Measurements from ENCODE around the gene KIFAP3. TPM values are rescaled to one million over a fixed set of nuclear protein-coding genes. Genes with fewer than 3 reads are reported as not detected.
"Not testable (repeated sequence)": the region's sequence is repeated elsewhere in the genome, so short reads cannot be mapped to it uniquely, and the experiment has no call there.

The KIFAP3 gene
- 10 to 100 TPM; 20.2 to 21.6 TPM for total RNA-seq

GRCh38 chr1:170074250-170075157 is at the start of gene KIFAP3:
TSS of gene KIFAP3 (minus strand) at chr1:170074695. CDS start at chr1:170074467, 228 bp downstream.
- CTCF ChIA-PET: no interaction called here

GRCh38 chr1:170122366-170122765 is 47.9 kb upstream of the KIFAP3 start:
- CTCF ChIA-PET: interaction anchor here (0.6 kb wide), 1 partner anchor 278 kb away, joined by 3 read pairs; no protein-coding TSS in a partner anchor
- POLR2A ChIA-PET: no interaction called here

More at GRCh38 chr1:170074250-170075157, at the start of gene KIFAP3:
- POLR2A ChIA-PET: no interaction called here

GRCh38 chr1:170114906-170115305 is 40.4 kb upstream of the KIFAP3 start:
- ChIA-PET CTCF (no interaction called here), POLR2A (no interaction called here)

- CTCF ChIA-PET, POLR2A ChIA-PET: not testable (repeated sequence)
Observed at GRCh38 chr1:170113140-170113539, 38.6 kb upstream of the KIFAP3 start.

GRCh38 chr1:170097449-170097948 is 23.0 kb upstream of the KIFAP3 start:
- ChIA-PET CTCF (no interaction called here), POLR2A (no interaction called here)

- CTCF ChIA-PET: no interaction called here
- POLR2A ChIA-PET: no interaction called here
Observed at GRCh38 chr1:170096806-170097340, 22.4 kb upstream of the KIFAP3 start.

GRCh38 chr1:170095976-170096748 is 21.7 kb upstream of the KIFAP3 start:
- POLR2A ChIA-PET: no interaction called here
- CTCF ChIA-PET: no interaction called here

- CTCF ChIA-PET, POLR2A ChIA-PET: not testable (repeated sequence)
Observed at GRCh38 chr1:170094697-170095616, 20.5 kb upstream of the KIFAP3 start.

- ChIA-PET CTCF (no interaction called here), POLR2A (no interaction called here)
Observed at GRCh38 chr1:170086399-170087032, 12.0 kb upstream of the KIFAP3 start.

GRCh38 chr1:170085091-170085490 is 10.6 kb upstream of the KIFAP3 start:
- POLR2A ChIA-PET: no interaction called here
- CTCF ChIA-PET: no interaction called here

GRCh38 chr1:170078610-170079189 is 4.2 kb upstream of the KIFAP3 start:
- ChIA-PET POLR2A (no interaction called here), CTCF (no interaction called here)

- ChIA-PET POLR2A (no interaction called here), CTCF (no interaction called here)
Observed at GRCh38 chr1:170077926-170078325, 3.4 kb upstream of the KIFAP3 start.

GRCh38 chr1:170076952-170077351 is 2.5 kb upstream of the KIFAP3 start:
- POLR2A ChIA-PET: not testable (repeated sequence)
- CTCF ChIA-PET: interaction anchor here (0.5 to 0.6 kb wide), 3 partner anchors 32 to 172 kb away, joined by 3 read pairs; no protein-coding TSS in a partner anchor

GRCh38 chr1:170076199-170076598 is 1.7 kb upstream of the KIFAP3 start:
- POLR2A ChIA-PET: no interaction called here

GRCh38 chr1:170075186-170075585 is 691 bp upstream of the KIFAP3 start:
- POLR2A ChIA-PET: no interaction called here
- CTCF ChIA-PET: no interaction called here

More at GRCh38 chr1:170076199-170076598, 1.7 kb upstream of the KIFAP3 start:
- CTCF ChIA-PET: no interaction called here

- ChIA-PET CTCF (no interaction called here), POLR2A (no interaction called here)
Observed at GRCh38 chr1:170073893-170074249, 624 bp downstream of the KIFAP3 start.

GRCh38 chr1:170071378-170071777 is 3.1 kb downstream of the KIFAP3 start:
- CTCF ChIA-PET: no interaction called here

GRCh38 chr1:170068923-170069322 is 5.6 kb downstream of the KIFAP3 start:
- CTCF ChIA-PET: no interaction called here
- POLR2A ChIA-PET: no interaction called here

More at GRCh38 chr1:170071378-170071777, 3.1 kb downstream of the KIFAP3 start:
- POLR2A ChIA-PET: no interaction called here

Measured in activated CD8-positive, alpha-beta memory T cell treated with anti-CD3 and anti-CD28 coated beads for 36 hours (primary cell).